Measurements from ENCODE around the gene BAZ1A.

The BAZ1A gene

DNA sequence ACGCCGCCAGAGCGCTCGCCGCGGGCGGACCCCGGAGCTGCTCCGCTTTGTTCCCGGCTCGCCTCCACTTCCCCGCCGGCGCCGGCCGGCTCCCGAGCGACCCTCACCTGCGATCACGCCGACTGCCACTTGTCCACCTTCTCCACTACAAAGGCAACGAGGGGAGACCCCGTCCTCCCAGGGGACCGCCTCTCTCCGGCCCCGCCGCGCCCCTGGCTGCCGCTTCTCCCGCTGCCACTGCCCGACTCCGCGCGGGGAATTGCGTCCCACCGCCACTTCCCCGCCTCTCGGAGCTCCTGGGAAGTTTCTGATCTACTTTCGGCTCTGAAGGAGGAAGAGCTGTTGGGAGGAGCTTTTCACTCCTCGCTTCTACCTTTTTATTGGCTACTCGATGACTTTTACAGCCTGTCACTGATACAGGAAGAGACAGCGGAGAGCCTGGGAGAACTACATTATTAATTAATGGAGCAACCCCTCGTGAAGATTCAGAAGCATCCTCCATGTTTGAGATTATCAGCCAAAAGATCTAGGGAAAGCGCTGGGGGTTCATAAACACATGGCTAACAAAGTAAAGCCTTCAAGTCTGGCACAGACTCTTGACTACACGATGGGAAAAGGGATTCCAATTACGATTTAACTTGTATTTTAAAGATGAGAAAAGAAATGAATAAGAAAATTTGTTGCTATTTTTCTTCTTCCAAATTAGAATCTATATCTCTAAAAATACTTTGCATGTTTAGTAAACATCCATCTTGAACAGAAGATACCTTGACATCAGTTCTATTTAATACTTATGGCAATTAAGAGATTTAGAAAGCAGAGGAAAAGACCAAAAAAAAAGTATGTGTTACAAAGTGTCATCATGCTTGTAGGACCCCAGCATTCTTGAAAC lies at the start of gene BAZ1A:
Gene BAZ1A, minus strand, starts transcription at position 330 of the 892 bp plus-strand sequence. CDS start 756 bp downstream, outside the sequence.
- DNase-seq, result peak; percentile 41

- no peak for DNase-seq
Measured at GRCh38 chr14:34920339-34920738, 45.2 kb upstream of the BAZ1A start.

GRCh38 chr14:34913619-34914018 lies 38.5 kb upstream of the BAZ1A start:
- no peak for DNase-seq

GRCh38 chr14:34912966-34913365 lies 37.8 kb upstream of the BAZ1A start:
- DNase-seq, result no peak

GRCh38 chr14:34912182-34912581 lies 37.0 kb upstream of the BAZ1A start:
- DNase-seq, result no peak

DNA sequence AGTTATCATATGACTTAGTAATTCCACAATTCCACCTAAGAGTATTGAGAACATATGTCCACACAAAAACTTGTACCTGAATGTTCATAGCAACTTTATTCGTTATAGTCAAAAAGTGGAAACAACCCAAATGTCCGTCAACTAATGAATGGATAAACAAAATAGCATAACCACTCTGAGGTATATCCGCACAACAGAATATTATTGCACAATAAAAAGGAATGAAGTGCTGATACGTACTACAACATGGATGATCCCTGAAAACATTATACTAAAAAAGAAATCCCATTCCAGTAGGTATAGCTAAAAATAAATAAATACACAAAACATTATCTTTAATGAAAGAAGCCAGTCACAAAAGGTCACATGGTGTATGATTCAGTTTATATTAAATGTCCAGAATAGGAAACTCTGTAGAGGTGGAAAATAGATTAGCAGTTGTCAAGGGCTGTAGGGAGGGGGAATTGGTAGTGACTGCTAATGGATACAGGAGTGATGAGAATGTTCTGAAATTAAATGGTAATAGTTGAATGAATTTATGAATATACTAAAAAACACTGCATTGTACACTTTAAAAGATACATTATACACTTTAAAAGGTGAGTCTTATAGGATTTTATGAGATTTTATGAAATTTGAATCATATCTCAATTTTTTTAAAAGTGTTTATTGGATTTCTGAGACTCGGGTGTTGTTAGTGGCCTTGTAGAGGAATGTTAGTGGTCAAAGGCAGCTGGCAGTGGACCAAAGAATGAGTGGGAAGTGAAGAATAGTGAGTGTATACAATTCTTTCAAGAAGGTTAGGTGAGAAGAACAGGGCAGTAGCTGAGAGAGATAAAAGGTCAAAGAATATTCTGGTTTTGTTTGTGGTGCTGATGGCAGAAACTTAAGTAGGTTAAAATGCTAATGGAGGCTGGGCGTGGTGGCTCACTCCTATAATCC lies 36.3 kb upstream of the BAZ1A start:
- DNase-seq, result no peak

DNA sequence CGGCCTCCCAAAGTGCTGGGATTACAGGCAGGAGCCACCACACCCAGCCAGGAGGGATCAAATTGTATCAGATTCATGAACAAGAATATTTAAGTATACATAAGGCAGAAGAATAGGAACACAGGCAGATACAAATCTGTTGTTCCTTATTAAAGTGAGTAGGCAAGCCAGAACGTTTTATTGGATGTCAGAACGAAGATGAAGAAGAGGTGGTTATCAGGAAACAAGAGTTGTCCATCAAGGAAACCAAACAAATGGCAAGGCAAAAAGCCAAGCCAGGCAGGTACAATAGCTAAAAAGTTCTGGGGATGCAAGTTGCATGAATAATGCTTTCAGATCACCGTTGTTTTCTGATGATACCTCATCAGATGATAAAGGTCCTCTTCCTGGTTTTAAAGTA lies 31.1 kb upstream of the BAZ1A start:
- DNase-seq, result no peak

DNA sequence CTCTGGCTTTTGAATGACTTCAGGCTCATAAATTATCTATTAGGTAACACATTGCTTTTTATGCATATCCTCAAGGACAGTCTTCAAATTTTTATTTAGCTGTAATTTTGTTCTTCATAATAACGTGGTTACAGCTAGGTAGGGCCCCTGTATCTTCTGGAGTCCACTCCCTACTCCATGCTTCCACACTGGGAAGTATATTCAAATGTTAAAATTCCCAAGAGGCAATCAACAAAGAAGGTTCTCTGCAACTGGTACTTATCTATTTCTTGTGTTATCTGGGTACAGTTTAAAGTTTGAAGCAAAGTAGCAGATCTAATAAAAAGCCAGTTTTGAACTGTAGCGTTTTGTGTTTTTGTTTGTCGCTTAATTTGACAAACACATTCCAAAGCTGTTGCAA lies 20.1 kb upstream of the BAZ1A start:
- no peak for DNase-seq

DNA sequence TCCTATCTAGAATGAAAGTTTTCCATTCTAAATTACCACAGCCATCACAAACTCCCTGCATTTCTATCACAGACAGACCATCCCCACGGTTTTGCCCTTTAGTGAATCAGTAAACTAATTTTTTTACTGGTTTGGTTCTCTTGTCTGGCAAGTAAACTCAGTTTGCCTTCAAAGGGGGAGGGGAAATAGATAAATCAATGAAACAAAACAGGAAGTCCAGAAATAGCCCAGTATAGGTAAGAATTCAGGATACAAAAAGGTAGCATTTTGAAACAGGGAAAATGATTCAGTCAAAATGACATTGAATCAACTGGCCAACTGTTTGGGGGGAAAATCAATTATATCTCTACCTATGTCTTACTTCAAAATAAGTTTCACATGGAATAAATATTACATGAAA lies 15.8 kb upstream of the BAZ1A start:
- no peak for DNase-seq

GRCh38 chr14:34888186-34888585 lies 13.0 kb upstream of the BAZ1A start:
- no peak for DNase-seq

DNA sequence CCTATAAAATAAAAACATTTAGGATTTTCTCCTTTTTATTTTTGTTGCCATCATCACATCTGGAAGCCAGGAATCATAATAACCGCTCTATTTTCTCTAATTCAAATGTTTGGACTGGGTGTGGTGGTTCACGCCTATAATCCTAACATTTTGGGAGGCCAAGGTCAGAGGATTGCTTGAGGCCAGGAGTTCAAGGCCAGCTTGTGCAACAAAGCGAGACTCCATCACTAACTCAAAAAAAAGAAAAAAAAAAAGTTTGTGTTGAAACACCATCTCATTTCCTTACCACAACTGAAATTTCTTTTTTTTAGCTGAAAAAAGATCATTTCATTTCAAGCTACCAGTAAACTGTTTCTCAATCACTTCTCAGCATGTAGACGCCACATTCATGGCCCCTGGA lies 8.8 kb upstream of the BAZ1A start:
- DNase-seq, result no peak

GRCh38 chr14:34874386-34875030 lies 652 bp downstream of the BAZ1A start:
- peak; percentile 58 for DNase-seq

- DNase-seq, result peak; percentile 86
Measured at GRCh38 chr14:34873589-34874385, 1.4 kb downstream of the BAZ1A start.

DNA sequence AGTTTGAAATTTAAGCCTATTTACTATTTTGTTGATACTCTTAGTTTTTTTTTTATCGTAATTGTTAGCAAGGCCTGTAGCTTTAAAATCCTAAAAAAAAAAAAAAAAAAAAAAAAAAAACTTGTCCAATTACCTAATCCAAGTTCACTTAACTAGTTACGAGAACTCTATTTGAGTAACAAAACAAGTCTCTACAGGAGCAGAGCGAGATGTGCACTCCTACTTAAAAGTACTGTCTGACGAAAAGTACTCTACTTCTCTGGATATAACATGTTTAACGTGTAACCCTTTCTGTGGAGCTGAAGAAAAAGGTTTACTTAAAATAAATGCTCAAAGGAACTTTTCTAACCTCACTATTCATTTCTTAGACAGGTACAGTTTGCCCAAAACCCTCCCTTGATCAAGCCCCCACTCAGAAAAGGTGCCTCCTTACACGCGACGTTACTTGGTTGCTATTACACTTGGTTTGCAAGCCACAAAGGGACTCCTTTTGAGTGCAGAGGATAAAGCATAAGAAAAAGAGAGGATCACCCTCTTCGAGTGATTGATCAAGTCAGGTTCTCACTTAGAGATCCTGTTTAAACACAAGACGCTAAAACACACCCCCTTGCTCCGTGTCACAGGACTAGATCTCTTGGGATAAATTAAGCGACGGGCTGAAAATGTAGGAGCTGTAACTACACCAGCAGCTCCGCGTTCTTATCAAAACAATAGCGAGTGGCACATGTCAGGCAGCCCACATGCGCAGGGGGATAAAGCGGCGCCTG lies 2.2 kb downstream of the BAZ1A start:
- DNase-seq, result peak; percentile 29

- no peak for DNase-seq
Measured at GRCh38 chr14:34867199-34867598, 8.0 kb downstream of the BAZ1A start.

DNA sequence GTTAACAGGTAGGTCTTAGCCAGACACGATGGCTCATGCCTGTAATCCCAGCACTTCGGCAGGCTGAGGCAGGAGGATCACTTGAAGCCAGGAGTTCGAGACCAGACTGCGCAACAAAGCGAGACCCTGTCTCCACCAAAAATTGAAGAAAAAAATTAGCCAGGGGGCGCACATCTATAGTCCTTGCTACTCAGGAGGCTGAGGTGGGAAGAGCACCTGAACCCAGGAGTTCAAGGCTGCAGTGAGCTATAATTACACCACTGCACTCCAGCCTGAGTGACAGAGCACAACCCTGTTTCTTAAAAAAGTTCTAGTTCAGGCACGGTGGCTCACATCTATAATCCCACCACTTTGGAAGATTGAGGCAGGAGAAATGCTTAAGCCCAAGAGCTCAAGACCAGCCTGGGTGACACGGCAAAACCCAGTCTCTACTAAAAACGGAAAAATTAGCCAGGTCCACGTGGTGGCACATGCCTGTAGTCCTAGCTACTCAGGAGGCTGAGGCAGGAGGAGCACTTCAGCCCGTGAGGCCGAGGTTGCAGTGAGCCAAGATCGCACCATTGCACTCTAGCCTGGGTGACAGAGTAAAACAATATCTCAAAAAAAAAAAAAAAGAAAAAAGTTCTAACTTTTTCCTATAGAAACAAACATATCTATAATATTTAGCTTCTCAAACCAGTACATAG lies 9.1 kb downstream of the BAZ1A start:
- no peak for DNase-seq

GRCh38 chr14:34863844-34864243 lies 11.3 kb downstream of the BAZ1A start:
- no peak for DNase-seq

GRCh38 chr14:34858765-34859164 lies 16.4 kb downstream of the BAZ1A start:
- DNase-seq, result no peak

- no peak for DNase-seq
Measured at GRCh38 chr14:34857689-34858449, 17.3 kb downstream of the BAZ1A start.

DNA sequence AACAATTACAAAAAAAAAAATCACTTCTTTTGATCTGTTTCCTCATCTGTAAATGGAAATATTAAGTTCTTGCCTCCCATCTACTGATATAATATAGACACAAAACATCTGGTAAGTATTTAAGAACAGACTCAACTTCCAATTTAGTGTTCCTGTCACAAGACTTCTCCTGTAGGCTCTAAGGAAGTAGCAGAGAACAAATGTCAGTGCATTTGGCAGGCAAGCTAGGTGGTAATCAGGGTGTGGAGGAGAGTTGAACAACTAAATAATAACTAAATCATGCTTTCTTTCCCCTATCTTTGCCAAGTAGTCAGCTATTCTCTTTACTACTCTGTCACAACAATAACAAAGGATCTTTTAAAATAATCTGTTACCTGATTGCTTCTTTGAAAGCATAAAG lies 22.1 kb downstream of the BAZ1A start:
- DNase-seq, result no peak

Data from activated naive CD4-positive, alpha-beta T cell treated with anti-CD3 and anti-CD28 coated beads, Interleukin-2, amount 50 U/mL, for 16 hours (primary cell).